Measurements from ENCODE around the gene CNGA4.
"Not testable (repeated sequence)": the region's sequence is repeated elsewhere in the genome, so short reads cannot be mapped to it uniquely, and the experiment has no call there.

The CNGA4 gene

DNA sequence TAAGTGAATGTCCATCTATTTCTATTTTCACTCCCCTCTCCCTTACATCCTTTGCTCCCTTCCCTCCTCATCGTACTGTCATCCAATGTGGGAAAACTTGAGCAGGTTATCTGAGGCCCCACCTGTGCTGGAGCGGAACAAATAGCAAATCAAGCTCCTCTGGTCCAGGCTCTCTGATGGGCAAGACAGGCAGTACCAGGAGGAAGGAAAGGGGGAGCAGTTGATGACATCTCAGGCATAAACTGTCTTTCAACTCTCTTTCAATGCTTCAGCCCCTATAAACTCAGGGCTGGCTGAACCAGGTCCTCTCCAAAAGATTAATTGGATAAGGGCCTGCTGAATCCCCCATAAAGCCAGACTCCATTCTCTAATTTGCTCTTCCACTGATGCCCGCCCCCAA is 19.3 kb downstream of the CNGA4 start:
- H3K27ac ChIP-seq = no peak overlapping the region
- H3K4me3 ChIP-seq = no peak overlapping the region

DNA sequence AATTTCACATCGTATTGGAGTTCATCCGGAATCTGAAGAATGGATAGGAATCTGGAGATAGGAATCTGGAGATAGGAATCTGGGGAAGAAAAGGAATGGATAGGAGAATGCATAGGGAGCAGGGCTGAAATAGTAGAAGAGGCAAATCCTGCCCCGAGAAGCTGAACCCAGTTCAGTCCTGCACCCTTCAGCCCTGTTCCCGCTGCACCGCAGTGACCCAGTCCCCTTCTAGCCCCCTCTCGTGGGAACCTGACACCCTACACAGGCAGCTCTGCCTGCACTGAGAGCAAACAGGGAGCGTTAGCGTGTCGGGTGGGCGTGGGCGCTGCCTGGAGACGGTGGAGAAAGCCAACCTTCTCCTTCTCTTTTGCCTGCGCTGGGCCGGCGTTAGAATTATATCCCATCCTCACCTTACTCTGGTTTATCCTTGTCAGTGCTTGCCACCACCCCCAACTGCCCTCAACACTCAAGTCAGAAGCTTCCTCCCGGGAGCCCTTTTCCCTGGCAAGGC is 19.7 kb downstream of the CNGA4 start:
- Histone ChIP-seq H3K4me3 (peak overlapping the region in 4 of 7 experiments; percentile 20 to 44 (median 38)), H3K27ac (no peak overlapping the region)

DNA sequence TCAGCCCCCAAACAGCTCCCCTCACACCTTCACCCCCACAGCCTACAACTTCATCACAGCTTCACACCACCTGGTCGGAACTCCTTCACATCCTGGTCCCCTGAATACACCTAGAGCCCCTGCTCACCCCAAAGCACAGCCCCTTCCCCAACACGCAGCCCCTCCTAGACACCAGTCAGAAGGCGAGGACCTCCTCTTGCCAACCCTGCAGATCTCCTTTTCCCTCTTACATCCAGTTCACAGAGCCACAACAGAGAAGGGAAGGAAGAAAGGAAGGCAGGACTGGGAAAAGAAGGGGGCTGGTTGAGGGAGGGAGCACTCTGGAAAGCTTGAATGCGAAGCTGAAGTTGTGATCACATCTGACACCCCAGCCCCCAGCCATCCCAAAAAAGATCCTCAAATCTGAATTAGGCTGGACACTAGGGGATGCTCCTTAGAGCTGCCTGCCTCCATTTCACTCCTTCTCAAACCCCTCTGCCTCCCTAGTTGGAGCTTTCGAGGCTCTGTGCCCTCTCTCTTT is 21.4 kb downstream of the CNGA4 start:
- peak overlapping the region in 2 of 7 experiments; percentile 38 to 39 for H3K4me3 ChIP-seq

DNA sequence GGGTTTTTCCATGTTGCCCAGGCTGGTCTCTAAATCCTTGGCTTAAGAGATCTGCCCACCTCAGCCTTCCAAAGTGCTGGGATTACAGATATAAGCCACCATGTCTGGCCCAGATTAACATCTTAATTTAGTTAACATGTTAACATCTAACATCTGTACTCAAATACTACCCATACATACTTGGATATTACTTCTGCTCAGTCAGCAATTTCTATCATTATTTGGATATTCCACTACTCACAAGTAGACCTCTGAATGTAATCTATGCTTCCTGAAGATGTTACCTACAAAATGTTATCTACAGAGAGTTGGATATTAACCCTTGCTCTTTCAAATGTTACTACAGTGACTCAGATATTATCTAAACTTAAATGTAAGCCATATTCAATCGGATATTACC is 24.8 kb downstream of the CNGA4 start:
- no peak overlapping the region for H3K4me3 ChIP-seq

More for the DNA sequence above, 21.4 kb downstream of the CNGA4 start:
- H3K27ac ChIP-seq = peak overlapping the region in 1 of 21 experiments; percentile 37

DNA sequence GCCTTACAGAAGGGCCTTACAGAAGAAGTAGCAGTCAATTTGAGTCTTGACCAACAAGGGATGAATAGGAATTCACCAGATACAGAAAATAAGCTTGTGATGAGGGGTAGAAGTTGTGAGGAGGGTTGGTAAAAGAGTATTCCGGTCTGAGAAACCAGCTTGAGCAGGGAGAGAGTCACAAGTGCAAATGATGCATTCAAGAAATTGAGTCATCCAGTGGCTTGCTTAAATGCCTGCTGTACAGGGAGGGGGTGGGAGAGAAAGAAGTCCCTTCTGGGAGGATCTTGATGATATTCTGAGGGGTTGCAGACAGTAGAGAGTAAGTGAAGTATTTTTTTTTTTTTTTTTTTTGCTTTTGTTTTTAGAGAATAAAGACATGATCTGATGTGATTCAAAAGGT is 29.9 kb downstream of the CNGA4 start:
- Histone ChIP-seq H3K27ac (no peak overlapping the region), H3K4me3 (no peak overlapping the region)

More for the DNA sequence above, 24.8 kb downstream of the CNGA4 start:
- no peak overlapping the region for H3K27ac ChIP-seq

DNA sequence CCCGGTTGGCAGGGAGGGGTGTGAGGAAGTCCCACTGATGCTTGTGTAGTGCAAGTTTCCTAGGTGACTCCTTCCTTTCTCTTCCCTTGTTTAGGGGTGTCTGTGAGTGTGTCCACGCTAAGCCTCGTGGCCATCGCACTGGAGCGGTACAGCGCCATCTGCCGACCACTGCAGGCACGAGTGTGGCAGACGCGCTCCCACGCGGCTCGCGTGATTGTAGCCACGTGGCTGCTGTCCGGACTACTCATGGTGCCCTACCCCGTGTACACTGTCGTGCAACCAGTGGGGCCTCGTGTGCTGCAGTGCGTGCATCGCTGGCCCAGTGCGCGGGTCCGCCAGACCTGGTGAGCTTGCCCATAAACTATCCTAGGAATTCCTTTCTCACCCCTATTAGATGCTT is 31.1 kb downstream of the CNGA4 start:
- H3K4me3 ChIP-seq = no peak overlapping the region
- no peak overlapping the region for H3K27ac ChIP-seq

DNA sequence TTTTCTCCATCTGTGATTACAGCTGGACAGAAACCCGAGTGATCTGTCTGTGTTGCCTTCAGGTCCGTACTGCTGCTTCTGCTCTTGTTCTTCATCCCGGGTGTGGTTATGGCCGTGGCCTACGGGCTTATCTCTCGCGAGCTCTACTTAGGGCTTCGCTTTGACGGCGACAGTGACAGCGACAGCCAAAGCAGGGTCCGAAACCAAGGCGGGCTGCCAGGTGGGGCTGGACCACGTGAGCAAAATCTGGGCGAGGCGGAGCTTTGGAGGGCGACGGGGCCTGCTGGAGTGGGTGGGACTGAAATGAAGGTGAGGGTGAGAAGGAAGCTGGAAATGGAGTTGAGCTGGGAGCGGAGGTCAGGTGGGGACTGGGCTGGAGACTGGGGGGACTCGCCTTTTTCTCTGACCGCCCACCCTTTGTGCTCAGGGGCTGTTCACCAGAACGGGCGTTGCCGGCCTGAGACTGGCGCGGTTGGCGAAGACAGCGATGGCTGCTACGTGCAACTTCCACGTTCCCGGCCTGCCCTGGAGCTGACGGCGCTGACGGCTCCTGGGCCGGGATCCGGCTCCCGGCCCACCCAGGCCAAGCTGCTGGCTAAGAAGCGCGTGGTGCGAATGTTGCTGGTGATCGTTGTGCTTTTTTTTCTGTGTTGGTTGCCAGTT is 31.8 kb downstream of the CNGA4 start:
- H3K27ac ChIP-seq = no peak overlapping the region

DNA sequence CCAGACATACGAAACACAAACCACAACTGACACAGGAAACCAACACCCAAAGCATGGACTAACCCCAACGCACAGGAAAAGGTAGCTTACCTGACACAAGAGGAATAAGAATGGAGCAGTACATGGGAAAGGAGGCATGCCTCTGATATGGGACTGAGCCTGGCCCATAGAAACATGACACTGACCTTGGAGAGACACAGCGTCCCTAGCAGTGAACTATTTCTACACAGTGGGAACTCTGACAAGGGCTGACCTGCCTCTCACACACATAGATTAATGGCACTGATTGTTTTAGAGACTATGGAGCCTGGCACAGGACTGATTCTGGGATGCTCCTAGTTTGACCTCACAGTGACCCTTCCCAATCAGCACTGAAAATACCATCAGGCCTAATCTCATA is 32.7 kb downstream of the CNGA4 start:
- Histone ChIP-seq H3K4me3 (no peak overlapping the region), H3K27ac (no peak overlapping the region)

More for the DNA sequence above, 31.8 kb downstream of the CNGA4 start:
- no peak overlapping the region for H3K4me3 ChIP-seq

DNA sequence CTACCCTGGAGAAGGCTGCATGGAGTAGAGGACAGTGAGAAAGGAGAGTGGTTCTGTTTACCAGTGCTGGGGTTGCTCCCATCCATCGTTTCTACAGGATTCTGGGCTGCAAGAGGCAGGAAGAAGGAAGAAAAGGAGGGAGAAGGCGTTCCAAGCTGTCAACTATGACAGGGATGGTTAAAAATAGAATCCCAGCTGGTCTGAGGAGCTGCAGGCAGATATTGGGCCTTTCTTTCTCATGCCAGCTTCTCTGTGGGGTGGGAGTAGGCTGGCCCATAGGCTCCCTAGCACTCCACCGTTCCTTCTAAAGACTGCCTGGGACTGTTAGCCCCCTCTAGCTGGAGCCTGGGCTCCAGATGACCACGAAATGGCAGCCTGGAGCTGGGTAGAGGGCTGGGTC is 34.3 kb downstream of the CNGA4 start:
- no peak overlapping the region for H3K27ac ChIP-seq

DNA sequence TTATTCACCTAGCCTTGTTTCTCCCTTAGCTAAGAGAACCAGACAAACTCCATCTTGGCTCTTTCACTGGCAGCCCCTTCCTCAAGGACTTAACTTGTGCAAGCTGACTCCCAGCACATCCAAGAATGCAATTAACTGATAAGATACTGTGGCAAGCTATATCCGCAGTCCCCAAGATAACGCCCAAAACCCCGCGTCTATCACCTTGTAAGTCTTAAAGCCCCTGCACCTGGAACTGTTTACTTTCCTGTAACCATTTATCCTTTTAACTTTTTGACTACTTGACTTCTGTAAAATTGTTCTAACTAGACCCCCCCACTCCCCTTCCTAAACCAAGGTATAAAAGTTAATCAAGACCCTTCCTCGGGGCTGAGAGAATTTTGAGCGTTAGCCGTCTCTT is 41.9 kb downstream of the CNGA4 start:
- H3K27ac ChIP-seq = not testable (repeated sequence)

More for the DNA sequence above, 34.3 kb downstream of the CNGA4 start:
- H3K4me3 ChIP-seq = no peak overlapping the region

DNA sequence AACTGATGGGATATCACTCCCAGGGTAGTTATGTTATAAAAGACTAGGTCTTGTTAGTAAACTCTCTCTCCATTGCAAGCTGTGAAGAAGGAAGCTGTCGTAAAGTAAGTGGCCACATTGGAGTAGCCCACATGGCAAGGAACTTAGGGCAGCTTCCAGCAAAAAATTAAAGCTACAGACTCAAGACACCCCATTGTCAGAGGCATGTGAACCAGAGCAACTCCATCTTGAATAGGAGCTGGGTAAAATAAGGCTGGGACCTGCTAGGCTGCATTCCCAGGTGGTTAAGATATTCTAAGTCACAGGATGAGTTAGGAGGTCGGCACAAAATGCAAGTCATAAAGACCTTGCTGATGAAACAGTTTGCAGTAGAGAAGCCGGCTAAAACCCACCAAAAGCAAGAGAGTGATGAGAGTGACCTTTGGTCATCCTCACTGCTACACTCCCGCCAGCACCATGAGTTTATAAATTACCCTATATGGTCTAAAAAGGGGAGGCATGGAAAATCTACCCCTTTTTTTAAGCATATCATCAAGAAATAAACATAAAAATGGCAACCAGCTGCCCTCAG is 44.6 kb downstream of the CNGA4 start:
- Histone ChIP-seq H3K27ac (no peak overlapping the region), H3K4me3 (no peak overlapping the region)

More for the DNA sequence above, 41.9 kb downstream of the CNGA4 start:
- not testable (repeated sequence) for H3K4me3 ChIP-seq

DNA sequence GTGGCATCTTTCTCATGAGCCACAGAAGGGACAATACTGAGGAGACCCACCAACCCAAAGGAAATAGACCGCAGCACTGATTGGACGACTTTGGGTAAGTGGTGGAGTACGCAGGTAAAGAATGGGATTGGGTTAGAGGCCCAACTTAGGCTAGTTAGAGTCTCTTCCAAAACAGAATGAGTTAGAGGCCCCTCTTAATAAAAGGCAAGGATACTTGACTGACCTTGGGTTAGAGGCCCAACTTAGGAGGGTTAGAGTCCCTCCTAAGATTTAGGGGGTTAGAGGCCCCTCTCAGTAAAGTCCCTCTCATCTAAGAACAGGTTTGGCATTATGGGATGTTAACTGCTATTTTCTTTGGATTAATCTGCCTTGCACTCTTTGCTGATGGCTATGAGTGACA is 45.4 kb downstream of the CNGA4 start:
- no peak overlapping the region for H3K4me3 ChIP-seq

DNA sequence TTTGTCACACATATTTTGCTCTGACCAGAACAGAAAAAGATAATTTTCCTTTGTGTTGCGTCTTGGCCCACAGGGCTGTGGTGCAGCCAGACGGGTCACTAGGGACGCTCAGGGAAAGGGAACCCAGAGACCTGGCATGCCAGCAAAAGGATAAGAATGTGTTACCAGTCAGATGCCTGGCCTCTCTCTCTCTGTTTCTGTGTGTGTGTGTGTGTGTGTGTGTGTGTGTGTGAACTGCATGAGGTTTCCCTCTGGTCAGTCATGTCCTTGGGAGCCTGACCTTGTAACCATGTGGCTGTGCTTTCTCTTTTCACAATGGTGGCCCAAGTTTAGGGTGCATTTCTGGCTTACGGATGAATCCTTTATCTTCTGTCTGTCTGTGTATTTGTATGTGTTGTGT is 46.1 kb downstream of the CNGA4 start:
- H3K27ac ChIP-seq = no peak overlapping the region
- H3K4me3 ChIP-seq = no peak overlapping the region

More for the DNA sequence above, 45.4 kb downstream of the CNGA4 start:
- no peak overlapping the region for H3K27ac ChIP-seq
